ENCODE data around the gene NME3. TPM values are rescaled to one million over a fixed set of nuclear protein-coding genes. Genes with fewer than 3 reads are reported as not detected.

The NME3 gene
- polyA plus RNA-seq, 3 donors = 57.7 to 80.2 (median 74.7) TPM

DNA sequence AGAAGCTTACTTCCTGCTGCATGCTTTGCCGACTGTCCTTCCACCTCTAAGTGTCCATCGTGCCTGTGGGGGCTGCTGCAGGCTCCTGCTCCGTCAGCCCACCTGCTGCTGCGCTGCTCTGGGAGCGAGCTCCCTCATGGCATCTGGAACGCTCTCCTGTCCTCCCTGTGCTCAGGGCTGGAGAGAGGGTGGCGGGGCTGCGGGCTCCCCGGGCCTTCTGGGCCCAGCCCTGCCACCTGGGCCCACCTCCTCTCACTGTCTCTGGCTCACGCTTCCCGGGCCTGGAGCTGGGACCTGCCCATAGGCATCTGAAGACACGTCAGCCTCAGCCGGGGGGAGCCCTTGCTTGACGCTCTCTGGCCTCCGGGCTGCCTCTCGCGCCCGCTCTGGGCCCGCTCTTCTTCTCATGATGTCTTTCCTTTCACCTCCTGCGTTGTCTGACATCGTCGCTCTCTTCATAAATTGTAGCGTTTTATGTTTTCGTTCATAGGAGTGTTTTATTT lies 27.0 kb downstream of the NME3 start:
- peaks cover 0 to 4% of the 10 kb centered on the region in 2 donors for H3K9me3 ChIP-seq (replicated peaks in 1 of 2; ENCODE audit: control insufficient read depth in 1 of 2, insufficient read depth in 1 of 2, low read length in 2 of 2)
- H3K4me2 ChIP-seq (replicated peaks; ENCODE audit: extremely low read depth, low read length, poor library complexity, severe bottlenecking) = no peak overlapping the region
- Mint-ChIP-seq H3K9me3 (peaks cover 0 to 2% (median 0%) of the 10 kb centered on the region in 7 donors), H3K27me3 (ENCODE audit: low read depth in 3 of 3) (no peaks in the 10 kb centered on the region), H3K4me3 (no peak overlapping the region), H3K27ac (peak overlapping the region in 1 of 7 donors; percentile 77), H3K36me3 (peaks cover 47 to 64% of the 10 kb centered on the region in 2 donors), H3K4me1 (no peaks in the 10 kb centered on the region)
- WGBS (ENCODE audit: insufficient coverage) = 96% methylated on average over 17 of the region's 24 CpGs
- no peak overlapping the region for H2AFZ ChIP-seq (ENCODE audit: insufficient read depth, low read depth, low read length, poor library complexity, severe bottlenecking)
- intact Hi-C loops (cut with micrococcal nuclease) = no loop called here
- H3K27ac ChIP-seq (ENCODE audit: low read depth in 1 of 2, low read length in 2 of 2) = no peak overlapping the region
- H3K79me2 ChIP-seq (ENCODE audit: insufficient read depth, low read length) = no peaks in the 10 kb centered on the region
- no peak overlapping the region for H3K4me3 ChIP-seq (replicated peaks in 1 of 3; ENCODE audit: low read depth in 2 of 3, low read length in 3 of 3)
- DNase-seq = no peak
- peaks cover 79 to 89% of the 10 kb centered on the region in 2 donors for H3K36me3 ChIP-seq (replicated peaks in 1 of 2; ENCODE audit: control insufficient read depth in 1 of 2, insufficient read depth in 2 of 2, low read length in 2 of 2)
- H3K4me1 ChIP-seq (ENCODE audit: control insufficient read depth in 1 of 2, insufficient read depth in 2 of 2, low read length in 2 of 2) = no peaks in the 10 kb centered on the region
- H3K27me3 ChIP-seq (ENCODE audit: control insufficient read depth in 2 of 2, insufficient read depth in 2 of 2, low read length in 2 of 2) = no peaks in the 10 kb centered on the region
- H3K9ac ChIP-seq (ENCODE audit: insufficient read depth, low read length, poor library complexity, severe bottlenecking) = no peak overlapping the region
- no peak for TF ChIP-seq CTCF (IDR thresholded peaks at IDR 0.05)
- peaks cover 36% of the 10 kb centered on the region for H4K20me1 ChIP-seq (ENCODE audit: insufficient read depth, low read length)

DNA sequence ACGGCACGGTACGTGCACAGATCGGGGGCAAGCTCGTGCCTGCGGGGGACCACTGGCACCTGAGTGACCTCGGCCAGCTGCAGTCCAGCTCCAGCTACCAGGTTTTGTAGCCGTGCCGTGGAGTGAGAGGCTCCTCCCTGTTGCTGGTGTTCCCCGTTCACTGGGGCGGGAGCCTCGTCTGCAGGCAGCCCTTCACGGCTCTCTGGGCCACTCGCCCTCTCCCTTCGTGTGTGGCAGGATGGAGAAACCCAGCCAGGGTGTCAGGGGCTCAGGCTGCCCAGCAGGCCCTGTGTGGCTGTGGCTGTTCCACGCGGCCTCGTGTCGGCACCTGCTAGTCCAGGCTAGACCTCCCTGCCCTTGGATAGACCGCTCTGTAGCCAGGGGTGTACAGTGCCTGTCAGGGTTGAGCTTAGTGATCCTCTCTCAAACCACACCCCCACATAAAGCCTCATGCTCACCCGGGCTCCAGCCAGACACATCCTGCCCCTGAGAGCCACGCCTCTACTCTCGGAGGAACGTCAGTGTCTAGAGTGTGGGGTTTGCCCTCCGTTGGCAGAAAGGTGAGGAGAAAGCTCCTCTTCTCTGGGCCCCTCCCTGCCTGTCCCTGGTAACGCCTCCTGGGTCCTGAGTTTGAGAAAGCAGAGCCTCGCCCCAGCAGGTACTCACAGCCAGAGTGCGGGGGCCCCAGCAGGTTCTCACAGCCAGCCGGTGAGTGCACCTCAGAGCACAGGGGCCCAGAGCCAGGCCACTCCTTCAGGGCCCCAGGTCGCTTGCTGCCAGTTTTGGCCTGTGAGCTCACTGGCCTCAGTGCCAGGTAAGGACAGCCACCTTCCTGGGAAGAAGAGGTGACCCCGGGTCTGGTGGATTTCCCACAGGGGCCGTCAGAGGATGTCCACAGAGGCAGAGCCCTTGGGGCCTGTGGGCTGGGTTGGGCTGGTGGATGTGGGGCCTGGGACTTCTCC lies 27.7 kb downstream of the NME3 start:
- no peak overlapping the region for H3K4me2 ChIP-seq (replicated peaks; ENCODE audit: extremely low read depth, low read length, poor library complexity, severe bottlenecking)
- intact Hi-C loops (cut with micrococcal nuclease) = no loop called here
- no peaks in the 10 kb centered on the region for H3K79me2 ChIP-seq (ENCODE audit: insufficient read depth, low read length)
- 95% methylated on average over 29 of the region's 32 CpGs for WGBS (ENCODE audit: insufficient coverage)
- peaks cover 0 to 12% of the 10 kb centered on the region in 2 donors for H3K9me3 ChIP-seq (replicated peaks in 1 of 2; ENCODE audit: control insufficient read depth in 1 of 2, insufficient read depth in 1 of 2, low read length in 2 of 2)
- Mint-ChIP-seq H3K27ac (peak overlapping the region in 2 of 7 donors; percentile 16 to 58), H3K27me3 (ENCODE audit: low read depth in 3 of 3) (no peaks in the 10 kb centered on the region), H3K9me3 (peaks cover 0 to 2% (median 0%) of the 10 kb centered on the region in 7 donors), H3K4me3 (no peak overlapping the region), H3K4me1 (no peaks in the 10 kb centered on the region), H3K36me3 (peaks cover 40 to 57% of the 10 kb centered on the region in 2 donors)
- H3K27ac ChIP-seq (ENCODE audit: low read depth in 1 of 2, low read length in 2 of 2) = no peak overlapping the region
- no peak overlapping the region for H3K4me3 ChIP-seq (replicated peaks in 1 of 3; ENCODE audit: low read depth in 2 of 3, low read length in 3 of 3)
- H3K9ac ChIP-seq (ENCODE audit: insufficient read depth, low read length, poor library complexity, severe bottlenecking) = no peak overlapping the region
- no peak for DNase-seq
- H3K4me1 ChIP-seq (ENCODE audit: control insufficient read depth in 1 of 2, insufficient read depth in 2 of 2, low read length in 2 of 2) = no peaks in the 10 kb centered on the region
- H4K20me1 ChIP-seq (ENCODE audit: insufficient read depth, low read length) = peaks cover 36% of the 10 kb centered on the region
- TF ChIP-seq CTCF (IDR thresholded peaks at IDR 0.05) = no peak
- no peaks in the 10 kb centered on the region for H3K27me3 ChIP-seq (ENCODE audit: control insufficient read depth in 2 of 2, insufficient read depth in 2 of 2, low read length in 2 of 2)
- H3K36me3 ChIP-seq (replicated peaks in 1 of 2; ENCODE audit: control insufficient read depth in 1 of 2, insufficient read depth in 2 of 2, low read length in 2 of 2) = peaks cover 71 to 81% of the 10 kb centered on the region in 2 donors
- no peak overlapping the region for H2AFZ ChIP-seq (ENCODE audit: insufficient read depth, low read depth, low read length, poor library complexity, severe bottlenecking)

Measured in CD14-positive monocyte (primary cell).